Astrocyte (in vitro differentiated cells and primary cell): Measurements from ENCODE around the gene PLPPR3.

ENCODE experiments used
- CTCF ChIP-seq: IDR thresholded peaks from 2 replicates; pipeline ENCODE4 v1.5.1; 2011; ENCODE audit warnings: low read depth, mild to moderate bottlenecking, inconsistent platforms, low read length, moderate library complexity; ENCODE audit not compliant: insufficient read depth
- EZH2 ChIP-seq: IDR thresholded peaks from 2 replicates; pipeline ENCODE4 v1.6.1; 2012; ENCODE audit warnings: mild to moderate bottlenecking, low read length, inconsistent platforms; ENCODE audit not compliant: insufficient read depth

- TF ChIP-seq CTCF (no peak), EZH2 (no peak)
Measured at GRCh38 chr19:814152-815078, 7.3 kb downstream of the PLPPR3 start.
